Activated CD8-positive, alpha-beta memory T cell treated with anti-CD3 and anti-CD28 coated beads, Interleukin-2, amount 50 U/mL, for 24 hours (primary cell): ENCODE measurements around the gene SLC24A3.

ENCODE experiments used
- DNase-seq: peaks from one replicate; pipeline ENCODE4 v3.0.0-alpha.2; 2020; ENCODE audit errors: extremely low read depth

SLC24A3 gene

DNA sequence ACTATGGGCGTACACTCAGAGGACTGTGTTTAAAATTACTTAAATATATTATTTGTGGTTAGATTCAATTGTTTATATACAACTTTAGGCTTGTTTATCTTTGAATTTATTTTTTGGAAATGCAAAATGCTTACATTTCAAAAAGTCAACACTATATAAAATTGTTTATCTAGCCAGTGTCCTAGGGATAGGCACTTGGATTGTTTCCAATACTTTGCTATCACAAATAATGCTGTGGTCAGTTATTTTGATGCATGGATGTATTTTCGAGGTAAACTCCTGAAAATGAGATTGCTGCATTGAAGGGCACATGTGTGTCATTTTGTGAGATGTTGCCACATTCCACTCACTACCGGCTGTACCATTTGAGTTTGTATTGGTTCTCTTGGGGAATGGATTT, 213.9 kb downstream of the SLC24A3 start:
- DNase-seq: no peak

DNA sequence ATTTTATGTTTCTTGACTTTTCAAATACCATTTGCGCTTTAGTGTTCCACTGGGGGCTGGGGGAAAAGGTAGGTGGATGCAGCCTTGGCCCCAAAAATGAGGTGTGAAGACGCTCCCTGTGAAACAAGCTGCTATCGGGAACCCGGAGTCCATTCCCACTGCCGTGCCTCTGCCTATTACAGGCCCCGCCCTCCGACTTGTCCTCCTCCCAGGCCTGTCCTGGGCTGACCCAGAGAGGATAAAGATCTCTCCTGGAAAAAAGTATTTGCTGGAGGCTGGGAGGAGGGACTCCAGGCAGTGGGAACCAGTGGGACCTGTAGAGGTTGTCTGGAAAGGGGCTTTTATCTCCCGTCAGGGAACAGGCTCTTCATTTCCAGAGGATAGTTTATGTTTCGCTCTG, 215.0 kb downstream of the SLC24A3 start:
- no peak for DNase-seq

DNA sequence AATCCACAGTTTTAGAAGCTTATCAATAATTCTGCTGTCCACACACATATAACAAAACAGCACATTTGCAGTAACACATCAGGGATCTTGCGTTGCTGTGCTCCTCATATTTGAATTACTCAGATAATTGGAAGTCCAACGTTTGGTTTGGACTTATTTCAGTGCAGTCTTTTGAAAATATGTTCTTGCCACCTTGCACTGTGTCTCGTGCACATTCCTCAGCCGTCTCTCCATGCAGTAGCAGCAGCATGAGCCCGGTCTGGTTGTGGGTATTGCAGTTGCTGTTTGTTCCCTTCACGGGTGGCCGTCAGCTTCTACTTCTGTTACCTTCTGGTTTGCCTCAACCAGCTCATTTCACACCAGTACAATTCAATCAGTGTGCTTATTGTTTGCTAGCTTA, 215.5 kb downstream of the SLC24A3 start:
- no peak for DNase-seq

DNA sequence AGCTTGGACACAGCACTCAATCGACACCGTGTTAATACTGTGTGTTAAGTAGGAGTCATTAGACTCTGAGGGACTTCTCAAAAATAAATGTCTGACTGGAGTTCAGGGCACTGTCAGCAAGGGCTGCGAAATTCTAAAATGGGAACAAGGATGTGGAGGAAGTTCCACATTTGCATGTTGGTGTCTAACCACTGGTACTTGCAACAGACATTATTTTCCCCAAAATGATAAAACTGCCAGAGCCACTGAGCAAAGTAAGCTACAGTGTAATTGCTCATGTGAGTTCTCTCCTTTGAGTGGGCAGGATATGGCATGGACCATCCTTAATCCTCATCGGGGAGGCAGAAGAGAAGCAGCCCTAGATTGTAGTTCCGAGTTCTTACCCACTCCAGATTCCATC, 215.9 kb downstream of the SLC24A3 start:
- DNase-seq: no peak

DNA sequence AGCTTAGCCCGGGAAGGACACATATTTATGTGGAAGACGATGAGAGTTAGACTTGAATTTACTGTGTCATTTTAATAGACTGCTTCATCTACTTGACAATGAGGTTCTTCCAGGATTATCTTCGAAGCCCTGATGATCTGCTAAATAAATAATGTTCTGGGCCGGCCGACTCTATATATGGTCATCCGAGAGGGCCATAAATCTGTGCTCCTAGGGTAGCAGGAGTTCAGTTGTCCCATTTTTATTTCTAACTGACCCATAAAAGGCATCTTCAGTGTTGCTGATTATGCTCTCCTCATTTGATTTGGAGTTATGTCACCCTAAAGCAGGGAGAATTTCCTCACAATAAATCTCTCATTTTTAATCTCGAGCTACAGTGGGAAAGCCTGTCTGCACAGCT, 217.1 kb downstream of the SLC24A3 start:
- no peak for DNase-seq

DNA sequence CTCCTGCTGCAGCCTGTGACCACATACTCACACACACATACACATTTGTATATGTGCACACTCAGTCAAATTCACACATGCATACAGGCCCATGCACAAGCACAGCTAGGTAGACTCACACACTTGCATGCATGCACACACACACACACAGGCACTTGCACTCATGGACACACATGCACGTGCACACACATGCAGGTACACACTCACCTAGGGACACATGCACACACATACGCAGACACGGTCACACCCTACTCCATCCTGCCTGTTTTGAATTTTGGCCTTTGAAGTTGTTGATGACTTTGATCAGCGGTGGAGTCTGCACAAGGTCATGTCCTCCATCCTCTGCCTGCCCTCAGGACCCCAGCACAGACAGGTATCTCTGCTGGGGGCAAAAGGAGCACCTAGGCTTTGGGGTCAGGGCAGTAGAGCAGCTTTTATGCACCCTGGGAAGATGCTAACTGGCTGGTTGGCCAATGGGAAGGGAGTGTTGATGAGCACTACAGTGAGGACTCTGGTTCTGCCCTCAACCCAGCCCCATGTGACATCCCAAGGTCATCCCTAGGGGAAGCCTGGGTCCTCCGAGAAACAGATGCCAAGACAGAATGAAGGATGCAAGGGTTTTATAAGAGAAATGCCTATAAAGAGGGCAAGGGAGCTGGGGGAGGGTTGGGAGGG, 218.3 kb downstream of the SLC24A3 start:
- DNase-seq: no peak

DNA sequence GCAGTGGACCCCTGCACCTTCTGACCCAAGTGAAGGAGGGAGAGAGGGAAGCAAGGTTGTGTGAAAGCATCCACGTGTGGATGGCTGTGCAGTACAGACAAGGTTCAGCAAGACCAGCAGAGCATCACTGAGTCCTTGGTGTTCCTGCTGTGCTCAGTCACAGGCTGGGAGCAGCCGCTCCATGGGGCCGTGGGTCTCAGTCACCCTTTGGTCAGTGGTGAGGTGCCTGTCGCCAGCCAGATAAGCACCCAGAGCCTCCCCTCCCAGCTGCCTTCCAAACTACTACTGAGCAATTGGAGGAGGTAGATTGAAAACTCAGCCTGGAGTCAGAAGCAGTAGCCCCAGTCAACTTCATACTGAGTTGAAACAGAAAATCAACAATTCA, 218.9 kb downstream of the SLC24A3 start:
- DNase-seq: no peak

DNA sequence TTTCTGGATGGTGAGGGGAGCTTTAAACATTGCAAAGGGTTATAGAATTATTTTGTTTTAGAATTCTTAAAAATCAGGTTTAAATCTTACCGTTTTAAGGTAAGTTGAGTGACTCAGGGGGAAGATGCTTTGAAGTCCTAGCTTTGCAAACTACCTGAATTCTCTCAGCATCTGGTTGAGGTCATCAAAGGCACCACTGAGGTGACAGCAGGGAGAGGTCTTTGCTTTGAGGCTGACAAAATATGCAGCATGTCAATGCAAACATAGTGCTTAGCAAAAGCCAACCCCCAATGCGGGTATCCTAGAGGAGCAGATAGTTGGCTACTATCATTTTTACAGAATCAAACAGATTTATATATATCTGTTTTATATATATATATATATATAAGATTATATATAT, 219.5 kb downstream of the SLC24A3 start:
- no peak for DNase-seq

DNA sequence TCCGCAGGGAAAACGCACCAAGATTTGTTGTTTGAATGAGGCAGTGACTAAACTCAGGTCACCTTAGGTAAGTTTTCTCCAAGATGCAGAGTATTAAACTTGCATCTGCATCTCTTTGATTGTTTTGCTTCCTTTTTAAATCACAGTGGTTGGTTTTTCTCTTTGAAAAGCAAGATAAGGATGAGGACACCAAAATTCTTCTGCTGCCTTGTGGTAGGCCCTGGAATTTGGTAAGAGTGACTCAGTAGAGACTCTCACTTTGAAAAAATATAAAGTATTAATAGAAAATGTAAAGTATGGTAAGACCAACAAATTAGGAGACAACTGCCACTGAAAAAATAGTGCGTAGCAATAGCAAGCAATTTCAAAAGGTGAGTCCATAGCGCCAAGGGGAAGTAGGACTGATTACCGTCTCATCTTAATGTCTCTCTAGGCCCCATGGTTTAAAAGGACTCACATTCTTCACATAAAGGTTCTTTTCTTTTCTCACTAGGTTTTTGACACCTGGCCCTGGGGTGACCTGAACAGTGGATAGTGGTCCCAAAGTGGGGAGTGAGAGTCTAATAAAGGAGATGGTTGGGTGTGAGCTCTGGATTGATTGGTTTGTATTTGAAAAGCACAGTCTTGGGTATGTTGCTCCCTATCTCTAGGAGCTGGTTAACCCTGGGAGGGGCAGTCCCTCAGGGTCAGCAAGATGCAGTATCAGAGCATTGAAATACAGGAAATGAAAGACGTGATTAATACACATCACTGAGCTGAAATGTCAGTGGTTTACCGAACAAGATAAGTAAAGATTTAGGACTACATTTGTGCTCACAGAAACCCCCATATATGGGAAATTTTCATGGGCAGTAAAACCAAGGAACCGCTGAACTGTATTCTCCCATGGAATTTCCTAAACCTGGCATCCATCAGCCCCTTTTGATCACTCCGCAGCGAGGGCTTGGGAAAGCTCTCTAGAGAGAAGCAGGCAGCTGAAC, 221.2 kb downstream of the SLC24A3 start:
- no peak for DNase-seq

DNA sequence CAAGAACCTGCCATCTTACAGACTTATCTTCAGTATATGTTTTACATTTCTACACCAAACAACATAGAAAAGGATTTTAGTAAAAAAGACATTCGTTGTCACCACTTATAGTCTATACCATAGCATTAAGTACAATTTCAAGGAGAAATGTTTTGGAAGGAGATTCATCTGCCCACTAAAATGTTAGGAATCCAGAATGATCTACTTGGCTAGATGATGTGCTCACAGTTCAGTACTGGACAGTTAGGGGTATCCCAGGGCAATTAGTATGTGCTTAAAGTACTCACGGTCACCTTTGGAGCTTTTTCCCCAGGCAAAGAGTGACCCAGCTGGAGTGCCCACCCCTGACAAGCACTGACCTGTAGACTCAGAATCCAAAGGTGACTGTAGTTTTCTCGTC, 222.9 kb downstream of the SLC24A3 start:
- no peak for DNase-seq

DNA sequence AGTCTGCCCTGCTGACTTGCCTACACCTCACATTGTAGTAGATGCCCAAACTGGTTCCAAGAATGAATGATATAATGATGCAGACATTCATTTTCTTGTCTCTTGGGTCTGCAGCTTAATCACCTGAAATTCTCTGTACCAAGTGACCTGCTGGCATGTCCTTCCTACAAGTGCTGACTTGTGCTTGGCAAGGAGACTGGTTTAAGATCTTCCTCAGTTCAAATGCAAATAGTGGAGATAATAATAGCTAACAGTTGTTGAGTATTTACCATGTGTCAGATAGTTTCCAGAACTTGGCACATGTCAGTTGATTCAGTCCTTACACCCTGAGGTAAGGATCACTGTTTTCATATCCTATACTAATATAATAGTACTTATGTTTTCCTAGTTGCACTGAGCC, 223.4 kb downstream of the SLC24A3 start:
- DNase-seq: no peak

DNA sequence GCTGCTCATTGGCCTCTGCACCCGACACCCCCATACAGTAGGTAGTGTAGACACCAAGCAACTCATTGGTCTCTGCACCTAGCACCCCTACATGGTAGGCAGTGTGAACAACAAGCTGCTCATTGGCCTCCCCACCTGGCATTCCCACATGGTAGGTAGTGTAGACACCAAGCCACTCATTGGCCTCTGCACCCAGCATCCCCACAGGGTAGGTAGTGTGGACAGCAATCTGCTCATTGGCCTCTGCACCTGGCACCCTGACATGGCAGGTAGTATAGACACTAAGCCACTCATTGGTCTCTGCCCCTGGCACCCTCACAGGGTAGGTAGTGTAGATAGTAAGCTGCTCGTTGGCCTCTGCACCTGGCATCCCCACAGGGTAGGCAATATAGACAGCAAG, 226.0 kb downstream of the SLC24A3 start:
- DNase-seq: no peak

DNA sequence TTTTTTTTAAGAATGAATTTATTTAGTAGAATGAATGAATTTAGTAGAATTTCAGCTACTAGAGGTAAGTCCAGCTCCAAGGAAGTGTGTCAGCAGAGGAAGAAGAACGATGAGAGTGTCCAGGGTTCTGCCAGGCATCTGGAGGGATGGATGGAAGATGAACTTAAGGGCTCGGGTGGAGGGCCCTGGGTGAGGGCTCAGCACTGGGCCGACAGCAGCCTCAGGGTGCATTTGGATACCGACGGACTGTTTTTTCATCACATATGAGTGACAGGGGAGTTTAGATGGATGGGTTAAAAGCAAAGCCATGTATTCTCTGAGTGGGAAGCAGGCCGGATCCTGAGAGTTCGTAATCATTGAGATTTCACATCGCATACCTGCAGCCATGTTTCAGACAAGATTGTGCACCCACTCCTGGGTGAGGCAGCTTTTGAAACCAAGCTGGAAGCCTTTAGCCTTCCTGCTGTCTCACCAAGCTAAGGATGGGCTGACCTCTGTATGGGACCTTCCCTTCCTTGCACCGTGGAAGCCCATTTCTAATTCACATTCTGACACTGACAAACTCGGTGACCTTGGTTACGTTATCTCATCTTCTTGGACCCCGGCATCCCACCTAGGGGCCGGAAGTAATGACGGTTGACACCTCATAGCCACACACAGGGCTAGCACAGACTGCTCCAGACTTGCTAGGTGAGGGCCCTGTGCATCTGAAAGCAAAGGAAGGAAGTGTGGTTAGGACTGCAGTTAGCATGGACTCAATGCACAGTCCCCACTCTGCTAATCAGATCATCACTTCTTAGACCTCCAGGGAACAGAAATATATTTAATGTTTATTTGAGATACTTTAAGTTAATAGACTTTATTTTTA, 228.5 kb downstream of the SLC24A3 start:
- no peak for DNase-seq

DNA sequence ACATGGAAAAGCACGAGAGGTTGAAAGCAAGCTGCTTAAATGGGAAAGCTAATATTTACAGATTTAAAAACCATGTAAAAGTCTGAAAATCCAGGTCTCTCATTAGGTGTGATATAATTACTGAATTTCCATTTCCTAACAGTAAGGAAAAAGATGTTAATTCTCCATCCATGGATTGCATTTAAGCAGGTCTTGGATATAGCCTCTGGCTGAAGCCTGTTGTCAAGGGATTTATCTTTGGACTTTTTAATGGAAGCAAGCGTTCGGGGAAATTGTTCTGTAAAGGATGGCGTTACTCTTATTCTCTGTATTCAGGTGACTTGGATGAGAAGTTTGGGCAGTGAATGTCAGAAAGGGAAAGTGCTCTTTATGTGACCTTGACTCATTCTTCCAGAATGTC, 233.8 kb downstream of the SLC24A3 start:
- DNase-seq: no peak

DNA sequence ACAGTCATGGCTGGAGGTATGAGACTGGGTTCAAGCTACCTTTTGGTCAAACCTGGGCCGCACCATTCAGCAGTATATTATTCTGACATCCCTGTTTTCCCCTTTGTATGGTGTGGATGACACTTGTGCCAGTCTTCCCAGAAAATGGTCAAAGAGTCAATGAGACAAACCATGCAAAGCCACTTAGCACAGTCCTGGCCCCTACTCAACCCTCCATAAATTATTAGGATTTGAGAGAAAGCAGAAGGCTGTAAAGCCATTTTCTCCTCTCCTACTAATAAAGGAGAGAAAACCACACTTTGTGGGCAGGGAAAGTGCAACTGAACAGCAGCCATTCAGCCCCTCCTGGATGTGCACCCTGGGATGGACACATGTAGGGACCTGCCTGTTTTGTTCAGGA, 236.2 kb downstream of the SLC24A3 start:
- no peak for DNase-seq

DNA sequence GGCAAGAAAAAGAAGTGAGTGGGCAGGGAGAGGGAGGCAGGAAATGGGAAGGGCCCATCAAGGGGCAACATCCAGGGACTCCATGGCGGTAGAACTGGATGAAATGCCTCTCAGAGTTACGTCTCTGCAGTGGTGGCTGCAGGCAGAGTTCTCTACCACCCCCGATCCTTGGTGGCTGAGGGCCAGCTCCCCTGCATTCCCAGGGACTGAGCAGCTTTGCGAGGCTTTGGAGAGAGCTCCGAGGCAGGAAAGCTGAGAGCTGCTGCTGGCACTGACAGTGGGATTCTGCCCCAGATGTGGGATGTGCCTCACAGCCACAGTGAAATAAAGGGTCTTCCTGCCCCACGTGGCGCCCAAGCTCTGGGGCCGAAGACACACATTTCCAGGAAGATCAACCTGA, 236.6 kb downstream of the SLC24A3 start:
- no peak for DNase-seq

DNA sequence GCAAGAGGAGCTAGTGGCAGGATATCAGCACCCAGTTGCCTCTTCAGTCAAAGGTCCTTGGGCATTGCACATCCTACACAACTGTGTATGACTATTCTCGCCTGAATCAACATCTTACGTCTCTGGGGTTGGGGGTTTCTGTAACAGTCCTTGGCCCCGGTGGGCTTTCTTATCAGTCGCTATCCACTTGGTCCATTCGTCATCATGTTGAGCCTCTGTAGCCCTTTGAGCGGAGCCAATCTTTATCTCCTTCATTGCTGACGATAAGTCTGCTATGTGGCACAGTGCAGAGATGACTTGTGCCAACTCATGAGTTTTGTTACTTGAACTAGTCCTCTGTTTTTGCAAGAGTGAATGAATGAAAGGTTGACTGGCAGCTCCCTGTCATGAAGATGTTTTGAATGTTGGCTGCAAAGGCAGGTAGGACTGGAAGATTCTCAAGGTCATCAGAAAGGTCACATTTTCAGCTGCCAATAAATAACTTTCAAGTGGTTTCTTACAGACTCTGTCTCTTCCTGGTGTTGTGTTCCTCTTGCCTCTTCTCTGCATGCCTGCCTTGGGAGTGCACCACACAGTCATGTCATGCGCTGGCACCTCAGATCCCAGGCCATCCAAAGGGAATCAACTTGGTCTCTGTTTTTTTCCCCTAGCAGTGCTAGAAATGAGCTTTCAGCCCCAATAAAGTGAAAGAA, 238.9 kb downstream of the SLC24A3 start:
- no peak for DNase-seq

DNA sequence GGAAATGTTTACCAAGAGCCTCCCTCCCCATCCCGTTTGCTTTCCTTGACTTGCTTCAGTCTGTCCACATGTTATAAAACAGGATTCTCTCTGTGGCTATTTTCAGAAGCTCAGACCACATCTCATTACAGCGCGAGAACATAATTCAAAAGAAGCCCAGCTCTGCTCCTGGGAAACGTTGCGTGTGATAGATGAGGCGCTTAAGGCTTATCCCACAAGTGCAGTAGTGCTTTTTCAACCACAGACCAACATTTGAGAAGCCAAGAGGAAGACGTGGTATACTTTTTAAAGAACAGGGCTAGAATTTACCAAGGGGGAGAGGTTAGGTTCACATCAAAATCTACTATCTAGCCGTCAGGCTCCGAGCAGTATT, 239.5 kb downstream of the SLC24A3 start:
- no peak for DNase-seq

DNA sequence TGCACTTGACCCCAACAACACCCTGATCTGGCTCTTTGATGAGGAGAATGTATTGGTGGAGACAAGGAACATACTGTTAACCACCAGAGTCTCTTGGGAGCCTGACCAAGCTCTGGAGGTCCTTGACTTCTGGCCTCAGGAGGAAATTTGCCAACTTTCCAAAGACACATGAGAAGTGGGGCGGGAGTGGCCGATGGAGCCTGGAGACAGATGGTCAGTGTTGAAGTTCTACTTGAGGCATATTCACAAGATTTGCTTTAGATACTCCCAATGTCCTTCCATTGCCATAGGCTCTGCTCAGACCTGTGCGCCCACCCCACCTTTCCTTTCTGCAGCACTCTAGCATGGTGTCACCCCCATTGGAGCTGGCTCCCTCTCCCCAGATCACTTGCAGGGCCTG, 241.0 kb downstream of the SLC24A3 start:
- no peak for DNase-seq

DNA sequence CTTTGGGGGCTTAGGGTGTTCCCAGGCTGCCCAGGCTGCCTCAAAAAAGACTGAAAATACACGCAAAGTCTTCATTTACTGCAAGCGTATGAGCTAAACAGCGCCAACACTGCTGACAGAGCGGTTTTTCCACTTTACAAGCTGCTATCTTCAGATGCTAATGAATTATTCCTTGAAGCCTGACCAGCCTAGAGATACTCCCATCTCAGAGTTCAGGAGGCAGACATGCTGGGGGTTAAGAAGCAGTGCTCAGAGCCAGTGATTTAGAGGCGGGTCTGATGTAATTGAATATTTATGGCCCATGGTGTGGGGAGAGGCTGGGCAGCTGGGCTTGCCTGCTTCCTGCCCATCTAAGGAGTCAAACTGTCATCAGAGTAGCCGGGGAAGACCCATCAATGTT, 241.4 kb downstream of the SLC24A3 start:
- DNase-seq: no peak

DNA sequence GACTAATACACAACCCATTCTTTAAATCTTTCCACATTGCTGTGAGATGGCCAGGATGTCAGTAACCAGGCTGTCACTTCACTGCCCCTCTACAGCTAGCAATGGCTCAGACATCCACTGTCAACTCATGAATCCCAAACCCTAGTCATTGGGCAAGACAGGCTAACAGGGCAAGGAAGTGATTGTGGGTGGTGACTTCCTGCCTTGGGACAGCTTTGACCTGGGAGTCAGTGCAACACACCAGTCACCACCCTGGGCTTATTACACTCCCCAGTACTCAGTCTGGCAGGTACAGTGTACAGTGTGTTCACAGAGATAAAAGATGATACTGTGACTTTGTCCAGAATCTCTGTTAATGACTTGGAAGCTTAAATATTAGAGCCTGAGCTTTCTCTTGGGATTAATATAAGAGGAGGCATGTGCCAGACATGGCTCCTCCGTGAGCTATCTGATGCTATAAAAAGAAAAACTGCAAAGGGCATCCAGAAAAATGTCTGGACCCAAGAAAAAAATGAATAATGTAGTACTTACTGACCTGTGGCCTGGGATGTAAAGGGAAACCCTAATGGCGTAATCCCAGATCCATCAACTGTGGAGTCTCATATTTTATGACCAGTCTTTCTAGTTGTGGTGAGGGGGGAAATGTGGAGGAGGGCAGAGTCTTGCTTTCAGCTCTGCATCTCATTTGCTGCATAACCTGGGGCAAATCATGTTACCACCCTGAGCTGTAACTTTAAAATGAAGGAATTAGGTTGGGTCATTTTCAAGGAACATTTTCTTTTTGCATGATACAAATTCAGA, 244.4 kb downstream of the SLC24A3 start:
- DNase-seq: no peak
